ENCODE results near the gene CDK8. TPM values are rescaled to one million over a fixed set of nuclear protein-coding genes. Genes with fewer than 3 reads are reported as not detected.

CDK8 gene
- polyA plus RNA-seq, 1 experiment: 18.8 TPM

Small RNAs within 50 kb of the gene (small RNA-seq; reads per million reads assigned to genes)
- gene RF02271 (ENCODE audit: insufficient read length, low read depth): not detected

Other genes starting within 250 kb of the CDK8 start
- 0.02 TPM in 1 of 2 replicates, not detected in the other for gene SHISA2, start 202.1 kb upstream of the CDK8 start, polyA plus RNA-seq (2011; rRNA removed)
- 30.5 and 42.5 TPM in 2 replicates for gene RNF6, start 31.8 kb upstream of the CDK8 start, polyA plus RNA-seq (2011; rRNA removed)

Data from AG04450 (cell line).